Ovary (tissue), 9 donors: ENCODE data around the gene RYR3. TPM values are rescaled to one million over a fixed set of nuclear protein-coding genes. Genes with fewer than 3 reads are reported as not detected.

ENCODE experiments used
- DNase-seq, 5 donors: peaks; one replicate each; pipeline ENCODE4 v3.0.0-alpha.2; 2019 to 2020
- H3K27ac ChIP-seq, 2 donors: fragments of 200-600 bp; one replicate each; pipeline versions ENCODE4 v1.5.1 to v1.8.0; 2019 to 2022
- H3K27me3 ChIP-seq: fragments of 200-600 bp; one replicate; pipeline ENCODE4 v1.8.0; 2022
- H3K36me3 ChIP-seq: fragments of 200-600 bp; sonication (generic); one replicate; pipeline ENCODE4 v1.5.1; 2019
- H3K4me1 ChIP-seq: one replicate; pipeline ENCODE4 v1.8.1; 2013; ENCODE audit warnings: mild to moderate bottlenecking, moderate library complexity; ENCODE audit not compliant: insufficient read depth
- H3K4me3 ChIP-seq: fragments of 200-600 bp; sonication (generic); one replicate; pipeline ENCODE4 v1.5.1; 2017
- H3K9me3 ChIP-seq, 2 donors: fragments of 200-600 bp in 1 of 2; sonication (generic) in 1 of 2; one replicate each; pipeline versions ENCODE4 v1.5.1 to v1.8.1; 2013 to 2019; ENCODE audit warnings: mild to moderate bottlenecking in 1 of 2, moderate library complexity in 1 of 2
- EP300 ChIP-seq: sonication (generic); formaldehyde crosslinking; IDR thresholded peaks from one replicate; pipeline ENCODE4 v1.6.1; 2017; ENCODE audit warnings: antibody characterized with exemption
- POLR2A ChIP-seq: fragments of 450-650 bp; IDR thresholded peaks from one replicate; pipeline ENCODE4 v1.6.1; 2017; ENCODE audit warnings: antibody characterized with exemption, mild to moderate bottlenecking, moderate library complexity
- WGBS, 3 donors: extraction: QIAGEN DNeasy Blood & Tissue Kit in 1 of 3; methylation state at CpG; one replicate each; pipeline versions ENCODE4 v1.1.5 to v1.1.7; 2013 to 2017; 5-methylcytosine and 5-hydroxymethylcytosine counted together
- intact Hi-C, 4 donors: fragments of 100-400 bp; cut with DNase I; formaldehyde crosslinking; loops; one replicate each; pipeline versions ENCODE4 v1.11.0 to v1.15.1; 2022 to 2023
- polyA plus RNA-seq, 2 donors: library from polyadenylated mRNA; stranded (reverse); fragments of 200-250 nt in 1 of 2; fragments of 350-450 nt in 1 of 2; fragmentation: Illumina TruSeq in 1 of 2; extraction: RNeasy Lipid Tissue Mini Kit (QIAGEN cat#74804) in 1 of 2; gene quantifications; one replicate each; pipeline ENCODE4 v1.2.3, GENCODE V29; 2013 to 2014
- total RNA-seq, 7 donors: library from RNA; depleted of rRNA in 2 of 7; stranded (reverse); fragments of >200 nt in 2 of 7; fragmentation: NEBNext Ultra II Directional in 3 of 7; extraction: Animal tissue kit (Norgen Biotek cat#: 25700) in 3 of 7; gene quantifications; one replicate each; pipeline versions ENCODE4 v1.1.0 to v1.2.4, GENCODE V29; 2016 to 2023
- TF ChIP-seq, protein P1 (sequence below), 3 donors: fragments of 450-650 bp in 2 of 3; fragments of 200-600 bp in 1 of 3; IDR thresholded peaks; one replicate each; pipeline versions ENCODE4 v1.5.1 to v1.8.0; 2016 to 2022; ENCODE audit warnings: antibody characterized with exemption in 3 of 3, mild to moderate bottlenecking in 1 of 3
- donor health status: DM: no; HTN: no; CAD: no; lungs with moderate emphysema.
- donor health status: DM: no; HTN: no; CAD: no.
- donor health status: Bipolar disorder and iron deficiency.
- donor health status: DM: yes; HTN: yes; CAD: no.
- donor health status: DM: no; HTN: no; CAD: no.
- donor health status: DM: yes; HTN: yes; CAD: no.

Gene RYR3
- total and polyA plus RNA-seq, 9 donors, result 0.52 to 6.0 (median 0.96) TPM

DNA sequence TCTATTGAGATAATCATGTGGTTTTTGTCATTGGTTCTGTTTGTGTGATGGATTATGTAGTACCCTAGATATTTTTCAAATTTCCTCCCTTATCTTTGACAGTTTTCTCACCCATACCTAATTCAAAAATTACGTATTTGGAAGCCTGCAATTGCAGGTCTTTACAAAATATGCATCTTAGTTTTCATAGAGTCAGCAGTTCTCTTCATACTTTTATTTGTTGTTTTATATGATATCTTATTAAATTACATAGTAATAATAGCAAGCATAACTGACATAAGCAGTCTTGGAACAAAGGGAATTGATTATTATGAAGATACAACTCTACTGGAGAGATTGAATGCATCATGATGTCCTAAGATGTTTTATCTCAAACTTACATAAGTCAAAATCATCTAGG, 442.2 kb downstream of the RYR3 start:
- Histone ChIP-seq H3K27ac (no peak overlapping the region), H3K36me3 (no peaks in the 10 kb centered on the region), H3K4me3 (no peak overlapping the region), H3K9me3 (no peaks in the 10 kb centered on the region), H3K27me3 (no peaks in the 10 kb centered on the region), H3K4me1 (no peaks in the 10 kb centered on the region)
- no peak for DNase-seq
- TF ChIP-seq POLR2A (no peak), EP300 (no peak)
- TF ChIP-seq, protein P1, sequence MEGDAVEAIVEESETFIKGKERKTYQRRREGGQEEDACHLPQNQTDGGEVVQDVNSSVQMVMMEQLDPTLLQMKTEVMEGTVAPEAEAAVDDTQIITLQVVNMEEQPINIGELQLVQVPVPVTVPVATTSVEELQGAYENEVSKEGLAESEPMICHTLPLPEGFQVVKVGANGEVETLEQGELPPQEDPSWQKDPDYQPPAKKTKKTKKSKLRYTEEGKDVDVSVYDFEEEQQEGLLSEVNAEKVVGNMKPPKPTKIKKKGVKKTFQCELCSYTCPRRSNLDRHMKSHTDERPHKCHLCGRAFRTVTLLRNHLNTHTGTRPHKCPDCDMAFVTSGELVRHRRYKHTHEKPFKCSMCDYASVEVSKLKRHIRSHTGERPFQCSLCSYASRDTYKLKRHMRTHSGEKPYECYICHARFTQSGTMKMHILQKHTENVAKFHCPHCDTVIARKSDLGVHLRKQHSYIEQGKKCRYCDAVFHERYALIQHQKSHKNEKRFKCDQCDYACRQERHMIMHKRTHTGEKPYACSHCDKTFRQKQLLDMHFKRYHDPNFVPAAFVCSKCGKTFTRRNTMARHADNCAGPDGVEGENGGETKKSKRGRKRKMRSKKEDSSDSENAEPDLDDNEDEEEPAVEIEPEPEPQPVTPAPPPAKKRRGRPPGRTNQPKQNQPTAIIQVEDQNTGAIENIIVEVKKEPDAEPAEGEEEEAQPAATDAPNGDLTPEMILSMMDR (IDR thresholded peaks at IDR 0.05), result no peak
- intact Hi-C loops, result no loop called here
- 63 to 79% (median 73%) methylated on average over 1 of the region's 1 CpG for WGBS, 3 donors

DNA sequence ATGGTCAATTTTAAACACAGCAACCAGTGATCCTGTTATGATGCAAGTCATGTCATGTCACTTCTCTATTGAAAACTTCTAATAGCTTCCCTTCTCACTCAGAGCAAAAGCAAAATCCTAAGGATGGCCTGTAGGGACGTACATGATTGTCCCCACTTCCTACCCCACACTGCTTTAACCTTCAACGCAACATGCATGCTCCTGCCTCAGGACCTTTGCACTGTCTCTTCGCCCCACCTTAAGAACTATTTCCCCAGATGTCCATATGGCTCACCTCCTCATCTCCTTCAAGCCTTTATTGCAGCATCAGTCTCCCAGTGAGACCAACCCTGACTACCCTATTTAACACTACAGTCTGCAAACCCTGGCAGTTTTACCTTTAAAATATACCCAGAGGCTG, 443.5 kb downstream of the RYR3 start:
- H3K27me3 ChIP-seq, result no peaks in the 10 kb centered on the region
- no peak overlapping the region for H3K27ac ChIP-seq
- H3K4me3 ChIP-seq, result no peak overlapping the region
- DNase-seq, result no peak
- intact Hi-C loops, result no loop called here
- H3K36me3 ChIP-seq, result no peaks in the 10 kb centered on the region
- no peaks in the 10 kb centered on the region for H3K9me3 ChIP-seq
- WGBS, 3 donors, result 82 to 86% (median 82%) methylated on average over 3 of the region's 3 CpGs
- TF ChIP-seq, protein P1 (IDR thresholded peaks at IDR 0.05), result no peak
- TF ChIP-seq POLR2A (no peak), EP300 (no peak)
- no peaks in the 10 kb centered on the region for H3K4me1 ChIP-seq

DNA sequence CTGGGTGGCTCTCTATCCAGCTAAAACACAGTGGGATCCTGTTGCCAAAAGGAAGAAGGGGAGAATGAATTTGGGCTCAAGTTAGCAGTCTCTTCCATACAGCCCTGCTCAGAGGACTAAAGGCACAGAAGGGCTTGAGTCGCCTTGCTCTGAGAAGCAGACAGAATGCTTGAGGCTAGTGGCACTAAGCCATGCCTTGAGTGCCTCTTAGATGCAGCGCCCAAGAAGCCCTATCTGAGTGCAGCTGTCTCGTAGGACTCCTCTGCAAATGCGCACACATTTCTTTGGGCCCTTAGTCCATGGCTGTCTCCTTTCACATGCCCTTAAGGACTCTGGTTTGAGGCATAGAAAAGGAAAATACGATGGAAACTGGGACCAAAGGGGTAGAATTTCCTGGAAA, 446.2 kb downstream of the RYR3 start:
- 78 to 88% (median 86%) methylated on average over 5 of the region's 5 CpGs for WGBS, 3 donors
- no peaks in the 10 kb centered on the region for H3K4me1 ChIP-seq
- H3K9me3 ChIP-seq, result no peaks in the 10 kb centered on the region
- H3K4me3 ChIP-seq, result no peak overlapping the region
- no peak overlapping the region for H3K27ac ChIP-seq
- TF ChIP-seq, protein P1 (IDR thresholded peaks at IDR 0.05), result no peak
- TF ChIP-seq EP300 (no peak), POLR2A (no peak)
- intact Hi-C loops, result no loop called here
- H3K27me3 ChIP-seq, result no peaks in the 10 kb centered on the region
- no peak for DNase-seq
- H3K36me3 ChIP-seq, result no peaks in the 10 kb centered on the region

DNA sequence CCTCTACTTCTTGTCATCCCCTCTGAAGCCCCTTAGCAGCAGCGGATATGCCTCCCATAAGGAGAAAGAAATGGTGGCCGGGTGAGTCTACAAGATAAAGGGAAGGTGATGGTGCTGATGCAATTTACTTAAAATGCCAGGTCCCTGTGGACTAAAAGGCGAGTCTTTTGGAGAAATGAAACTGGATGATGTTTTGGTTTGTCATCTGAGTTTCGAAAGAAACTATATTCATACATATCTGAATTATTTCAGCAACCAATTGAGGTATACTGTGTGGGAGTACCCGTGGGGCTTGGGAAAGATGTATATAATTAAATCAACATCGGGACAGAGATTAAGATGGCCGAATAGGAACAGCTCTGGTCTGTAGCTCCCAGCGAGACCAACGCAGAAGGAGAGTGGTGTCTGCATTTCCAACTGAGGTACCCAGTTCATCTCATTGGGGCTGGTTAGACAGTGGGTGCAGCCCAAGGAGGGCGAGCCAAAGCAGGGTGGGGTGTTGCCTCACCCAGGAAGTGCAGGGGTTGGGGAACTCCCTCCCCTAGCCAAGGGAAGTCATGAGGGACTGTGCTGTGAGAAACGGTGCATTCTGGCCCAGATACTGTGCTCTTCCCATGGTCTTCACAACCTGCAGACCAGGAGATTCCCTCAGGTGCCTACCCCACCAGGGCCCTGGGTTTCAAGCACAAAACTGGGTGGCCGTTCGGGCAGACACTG, 446.9 kb downstream of the RYR3 start:
- Histone ChIP-seq H3K36me3 (no peaks in the 10 kb centered on the region), H3K9me3 (no peaks in the 10 kb centered on the region), H3K27ac (no peak overlapping the region), H3K27me3 (no peaks in the 10 kb centered on the region), H3K4me3 (no peak overlapping the region), H3K4me1 (no peaks in the 10 kb centered on the region)
- TF ChIP-seq POLR2A (no peak), EP300 (no peak)
- TF ChIP-seq, protein P1 (IDR thresholded peaks at IDR 0.05), result no peak
- intact Hi-C loops, result no loop called here
- 83 to 87% (median 87%) methylated on average over 13 of the region's 13 CpGs for WGBS, 3 donors
- no peak for DNase-seq
